ENCODE results near the gene IL7R. TPM values are rescaled to one million over a fixed set of nuclear protein-coding genes. Genes with fewer than 3 reads are reported as not detected.

The IL7R gene
- total RNA-seq, 1 experiment from 2014 or later, result 0.98 TPM

GRCh38 chr5:35811108-35811741, 45.5 kb upstream of the IL7R start:
- Histone ChIP-seq H3K9ac (ENCODE audit: low read length) (no peak overlapping the region), H3K27me3 (ENCODE audit: insufficient read depth, low read length) (no peaks in the 10 kb centered on the region), H3K4me2 (ENCODE audit: low read length) (no peak overlapping the region), H3K4me1 (ENCODE audit: control insufficient read depth in 1 of 2, insufficient read depth in 2 of 2, low read length in 2 of 2) (no peaks in the 10 kb centered on the region), H2AFZ (ENCODE audit: low read depth, low read length, poor library complexity, severe bottlenecking) (no peak overlapping the region), H3K9me2 (ENCODE audit: insufficient read depth) (no peaks in the 10 kb centered on the region), H3K79me2 (ENCODE audit: insufficient read depth, low read length) (no peaks in the 10 kb centered on the region), H3K27ac (ENCODE audit: low read depth, low read length) (no peak overlapping the region), H3K9me3 (ENCODE audit: control insufficient read depth in 1 of 2, insufficient read depth in 1 of 2, low read depth in 1 of 2, low read length in 2 of 2) (no peaks in the 10 kb centered on the region), H4K20me1 (ENCODE audit: insufficient read depth) (no peaks in the 10 kb centered on the region), H3K36me3 (ENCODE audit: control insufficient read depth in 1 of 2, insufficient read depth in 2 of 2, low read length in 2 of 2) (no peaks in the 10 kb centered on the region), H3K4me3 (replicated peaks in 1 of 2; ENCODE audit: low read depth in 1 of 2, low read length in 2 of 2) (no peak overlapping the region)
- intact Hi-C loops (cut with micrococcal nuclease), result no loop called here
- no TSS peak for BruUV-seq (replicated peaks)
- ChIA-PET CTCF (no interaction called here), RAD21 (ENCODE audit: low non-redundant PET in 1 of 2, low total read pairs in 2 of 2, uncharacterized antibody in 2 of 2, unreplicated experiment in 2 of 2) (no interaction called here), POLR2A (no interaction called here)
- no peak for TF ChIP-seq REST (IDR thresholded peaks at IDR 0.05; ENCODE audit: low read depth)
- no peak for TF ChIP-seq CTCF (IDR thresholded peaks at IDR 0.05 in 2 of 3, conservative IDR thresholded peaks at IDR 0.05 in 1 of 3; ENCODE audit: borderline replicate concordance in 1 of 3, insufficient read depth in 1 of 3, low read depth in 2 of 3, low read length in 2 of 3)
- no peak for TF ChIP-seq EGR1 (IDR thresholded peaks at IDR 0.05; ENCODE audit: low read depth)
- TF ChIP-seq TCF7L2 (IDR thresholded peaks at IDR 0.05; ENCODE audit: borderline replicate concordance, extremely low read depth, insufficient read depth, insufficient read length), result no peak
- TF ChIP-seq FOSL1 (IDR thresholded peaks at IDR 0.05; ENCODE audit: low read depth), result no peak
- TF ChIP-seq ZBTB33 (IDR thresholded peaks at IDR 0.05; ENCODE audit: extremely low read depth, insufficient replicate concordance, low read length), result no peak
- no peak for TF ChIP-seq ATF3 (IDR thresholded peaks at IDR 0.05)
- TF ChIP-seq YY1 (IDR thresholded peaks at IDR 0.05; ENCODE audit: extremely low read depth, insufficient replicate concordance, low read depth, low read length), result no peak
- no peak for TF ChIP-seq CEBPB (IDR thresholded peaks at IDR 0.05; ENCODE audit: low read depth)
- TF ChIP-seq RAD21 (IDR thresholded peaks at IDR 0.05; ENCODE audit: low read depth), result no peak
- no peak for TF ChIP-seq SP1 (IDR thresholded peaks at IDR 0.05; ENCODE audit: low read depth)
- TF ChIP-seq MAX (IDR thresholded peaks at IDR 0.05), result no peak
- TF ChIP-seq CBX3 (IDR thresholded peaks at IDR 0.05; ENCODE audit: low read depth), result no peak
- TF ChIP-seq EZH2phosphoT487 (IDR thresholded peaks at IDR 0.05; ENCODE audit: borderline replicate concordance), result no peak
- no peak for TF ChIP-seq POLR2AphosphoS5 (IDR thresholded peaks at IDR 0.05; ENCODE audit: low read depth, low read length)
- no peak for TF ChIP-seq POLR2A (IDR thresholded peaks at IDR 0.05; ENCODE audit: borderline replicate concordance, extremely low read depth, insufficient read depth, insufficient read length)
- TF ChIP-seq ZFX (IDR thresholded peaks at IDR 0.05), result no peak
- ATAC-seq (no peak), DNase-seq (ENCODE audit: low read depth, low spot score) (no peak)

All from HCT116 (cell line).